Retinal pigment epithelial cell (primary cell): Measurements from ENCODE around the gene CPEB3.
"Not testable (repeated sequence)": the region's sequence is repeated elsewhere in the genome, so short reads cannot be mapped to it uniquely, and the experiment has no call there.

ENCODE experiments used
- DNase-seq: peaks from one replicate; pipeline ENCODE4 v3.0.0-alpha.2; 2010; ENCODE audit warnings: low read depth
- H3K4me3 ChIP-seq: 2 replicates; pipeline ENCODE4 v1.5.1; 2011; ENCODE audit warnings: mild to moderate bottlenecking, low read length, control low read depth, moderate library complexity
- CTCF ChIP-seq: conservative IDR thresholded peaks from 2 replicates; pipeline ENCODE4 v1.5.1; 2011; ENCODE audit warnings: low read depth, low read length, control low read depth, inconsistent platforms

CPEB3 gene

GRCh38 chr10:92146781-92147180 is 144.1 kb downstream of the CPEB3 start:
- no peak overlapping the region for H3K4me3 ChIP-seq
- DNase-seq, result no peak
- TF ChIP-seq CTCF, result no peak

GRCh38 chr10:92146107-92146506 is 144.8 kb downstream of the CPEB3 start:
- TF ChIP-seq CTCF, result no peak
- DNase-seq, result no peak
- H3K4me3 ChIP-seq, result no peak overlapping the region

- DNase-seq, result no peak
- no peak for TF ChIP-seq CTCF
These were observed 147.9 kb downstream of the CPEB3 start for GRCh38 chr10:92142949-92143348.

GRCh38 chr10:92142512-92142911 is 148.4 kb downstream of the CPEB3 start:
- H3K4me3 ChIP-seq, result no peak overlapping the region
- peak; percentile 3 for TF ChIP-seq CTCF
- no peak for DNase-seq

More at GRCh38 chr10:92142949-92143348, 147.9 kb downstream of the CPEB3 start:
- no peak overlapping the region for H3K4me3 ChIP-seq

- not testable (repeated sequence) for H3K4me3 ChIP-seq, DNase-seq
These were observed 149.7 kb downstream of the CPEB3 start for GRCh38 chr10:92141147-92141546.

- H3K4me3 ChIP-seq, DNase-seq: not testable (repeated sequence)
These were observed 156.8 kb downstream of the CPEB3 start for GRCh38 chr10:92134049-92134448.

- TF ChIP-seq CTCF, result no peak
- no peak overlapping the region for H3K4me3 ChIP-seq
- DNase-seq, result no peak
These were observed 159.5 kb downstream of the CPEB3 start for GRCh38 chr10:92131275-92131820.

GRCh38 chr10:92130622-92131274 is 160.1 kb downstream of the CPEB3 start:
- H3K4me3 ChIP-seq, result no peak overlapping the region
- no peak for DNase-seq
- TF ChIP-seq CTCF, result no peak
